Stimulated activated CD4-positive, alpha-beta T cell treated with anti-CD3 and anti-CD28 coated beads, TNF-alpha, amount 100 ng/mL, for 1 hour (primary cell): Measurements from ENCODE around the gene ST3GAL3.

Experiments
- DNase-seq, 3 donors: peaks; one replicate each; pipeline ENCODE4 v3.0.0-alpha.2; 2020; ENCODE audit warnings: low read depth in 3 of 3, low spot score in 1 of 3

ST3GAL3 gene

DNA sequence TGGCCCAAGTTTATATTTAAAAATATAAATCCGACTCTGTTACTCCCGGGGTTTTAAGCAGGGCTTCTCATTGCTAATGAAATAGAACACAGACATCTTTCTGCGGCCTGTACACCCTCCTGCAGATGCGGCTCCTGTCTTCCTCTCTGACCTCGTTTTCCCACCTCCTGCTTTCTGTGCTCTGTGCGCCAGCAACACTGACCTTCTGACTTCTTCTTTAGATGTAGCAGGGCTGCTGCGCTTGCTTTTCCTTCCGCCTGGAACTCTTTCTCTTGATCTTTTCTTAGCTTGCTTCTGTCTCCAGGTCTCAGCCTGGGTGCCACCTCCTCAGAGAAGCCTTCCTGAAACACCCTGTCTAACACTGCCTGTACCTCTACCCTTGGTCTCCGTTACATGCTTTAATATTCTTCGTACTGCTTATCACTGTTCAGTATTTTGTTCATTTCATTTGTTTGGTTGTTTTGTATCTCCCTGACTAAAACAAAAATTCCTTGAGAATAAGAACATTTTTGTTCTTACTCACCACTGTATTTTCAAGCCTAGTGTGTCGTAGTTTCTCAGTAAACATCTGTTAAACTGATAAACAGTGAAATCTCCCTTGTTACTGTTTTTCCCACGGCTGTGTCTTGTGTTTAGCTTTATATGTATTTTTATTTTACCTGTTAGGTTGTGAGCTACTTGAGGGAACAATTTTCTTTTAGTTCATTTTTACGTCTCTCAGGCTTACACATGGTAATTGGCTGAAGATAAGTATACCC is 79.0 kb downstream of the ST3GAL3 start:
- no peak for DNase-seq

DNA sequence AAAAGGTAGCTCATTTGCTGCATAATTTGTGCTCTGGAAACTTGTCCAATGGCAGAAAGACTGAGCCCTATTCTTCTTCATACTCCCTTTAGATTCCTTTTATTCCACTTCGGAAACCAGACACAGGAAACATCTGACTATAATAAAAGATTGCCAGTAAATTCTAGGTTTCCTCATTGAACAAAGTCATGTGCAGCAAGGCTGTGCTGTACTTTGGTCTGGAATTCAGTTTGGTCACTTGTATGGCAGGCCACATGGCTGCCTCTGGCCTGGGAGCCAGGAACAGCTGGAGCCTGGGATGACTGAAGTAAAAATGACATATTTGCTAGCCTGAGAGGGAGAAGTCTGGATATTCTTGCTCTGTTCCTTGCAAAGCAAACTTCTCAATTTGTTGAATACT is 79.6 kb downstream of the ST3GAL3 start:
- DNase-seq: no peak

DNA sequence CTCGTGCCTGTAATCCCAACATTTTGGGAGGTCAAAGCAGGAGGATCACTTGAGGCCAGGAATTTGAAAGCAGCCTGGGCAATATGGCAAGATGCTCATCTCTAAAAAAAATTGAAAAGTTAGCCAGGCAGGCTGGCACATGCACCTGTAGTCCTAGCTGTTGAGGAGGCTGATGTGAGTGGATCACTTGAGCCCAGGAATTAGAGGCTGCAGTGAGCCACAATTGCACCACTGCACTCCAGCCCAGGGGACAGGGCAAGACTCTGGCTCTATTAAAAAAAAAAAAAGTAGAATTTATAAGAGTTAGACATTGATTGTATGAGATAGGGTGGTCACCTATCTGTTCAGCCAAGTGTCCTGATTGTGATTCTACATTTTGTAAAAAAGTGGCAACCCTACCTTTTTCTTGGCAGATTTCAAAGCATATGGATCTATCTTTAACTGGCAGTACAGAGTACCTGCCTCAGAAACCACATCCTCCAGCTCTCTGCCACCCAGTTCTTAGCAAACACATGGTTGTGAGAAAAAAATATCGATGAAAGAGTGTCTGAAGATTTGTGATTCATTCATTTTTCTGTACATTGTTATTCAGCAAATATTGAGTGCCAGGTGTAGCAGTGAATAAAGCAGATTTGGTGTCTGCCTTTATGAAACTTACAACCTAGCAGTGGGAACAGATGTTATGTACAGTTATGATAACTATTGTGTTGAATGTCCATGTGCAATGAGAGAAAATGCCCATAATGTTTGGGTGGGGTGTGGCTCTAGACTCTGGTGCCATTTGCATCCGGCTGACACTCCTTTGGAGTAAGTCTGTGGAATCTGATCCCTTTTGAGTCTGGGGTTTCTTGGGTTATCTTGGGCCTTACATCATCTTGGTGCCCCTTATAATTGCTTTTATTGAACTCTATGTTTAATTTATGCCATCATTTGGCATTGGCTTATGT is 82.5 kb downstream of the ST3GAL3 start:
- DNase-seq: no peak

DNA sequence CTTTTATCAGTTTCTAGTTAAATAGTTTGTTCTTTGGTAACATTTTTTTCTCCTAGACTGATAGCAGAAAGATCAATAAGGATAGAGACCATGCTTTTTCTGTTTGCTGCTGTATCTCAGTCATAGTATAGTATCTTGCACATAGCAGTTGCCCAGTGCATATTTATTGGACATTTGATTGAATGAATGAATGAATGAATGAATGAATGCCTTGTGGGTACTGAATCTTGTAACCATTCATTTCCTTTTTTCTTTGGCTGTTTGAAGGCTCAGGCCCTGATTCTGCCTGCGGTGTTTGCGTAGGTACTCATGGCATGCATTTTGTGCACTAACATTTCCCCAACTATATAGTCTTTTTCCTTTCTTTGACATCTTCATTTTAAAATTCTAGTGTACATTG is 83.9 kb downstream of the ST3GAL3 start:
- DNase-seq: no peak

DNA sequence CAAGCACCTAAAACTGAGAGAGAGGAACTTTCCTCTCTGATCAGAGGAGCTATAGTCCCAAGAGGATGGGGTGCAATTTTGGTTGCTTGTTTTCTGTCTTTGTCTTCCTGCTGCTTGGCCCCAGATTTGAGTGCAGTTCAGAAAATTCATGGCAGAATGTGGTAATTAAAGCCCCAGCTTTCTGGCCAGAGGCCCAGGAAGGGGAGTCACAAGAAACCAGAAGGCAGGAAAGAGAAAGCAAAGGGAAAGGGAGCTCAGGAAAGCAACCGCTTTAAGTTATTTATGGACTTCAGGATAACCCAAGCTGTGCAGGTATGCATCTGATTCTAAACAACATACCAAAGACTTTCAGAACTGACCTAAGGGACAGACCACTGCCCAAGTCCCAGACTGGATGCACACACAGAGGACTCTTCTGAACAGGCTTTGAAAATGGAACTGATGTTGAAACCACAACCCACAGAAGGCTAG is 88.8 kb downstream of the ST3GAL3 start:
- DNase-seq: no peak

DNA sequence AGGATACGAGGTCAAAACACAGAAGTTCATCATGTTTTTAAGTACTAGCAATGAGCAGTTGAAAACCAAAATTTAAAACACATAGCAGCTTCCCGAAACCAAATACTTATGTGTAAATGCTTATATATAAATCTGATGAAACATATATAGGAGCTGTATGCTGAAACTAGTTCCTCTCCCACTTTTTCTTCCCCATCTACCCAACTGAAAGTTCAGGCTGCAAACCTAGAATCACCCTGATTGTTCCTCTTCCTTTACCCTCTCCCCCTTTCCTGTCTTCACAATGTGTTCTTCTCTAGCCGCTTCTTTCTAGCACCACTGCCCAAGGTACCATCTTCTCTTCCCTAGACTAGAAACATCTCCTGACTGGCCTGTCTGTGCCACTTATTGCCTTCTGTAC is 90.6 kb downstream of the ST3GAL3 start:
- no peak for DNase-seq

DNA sequence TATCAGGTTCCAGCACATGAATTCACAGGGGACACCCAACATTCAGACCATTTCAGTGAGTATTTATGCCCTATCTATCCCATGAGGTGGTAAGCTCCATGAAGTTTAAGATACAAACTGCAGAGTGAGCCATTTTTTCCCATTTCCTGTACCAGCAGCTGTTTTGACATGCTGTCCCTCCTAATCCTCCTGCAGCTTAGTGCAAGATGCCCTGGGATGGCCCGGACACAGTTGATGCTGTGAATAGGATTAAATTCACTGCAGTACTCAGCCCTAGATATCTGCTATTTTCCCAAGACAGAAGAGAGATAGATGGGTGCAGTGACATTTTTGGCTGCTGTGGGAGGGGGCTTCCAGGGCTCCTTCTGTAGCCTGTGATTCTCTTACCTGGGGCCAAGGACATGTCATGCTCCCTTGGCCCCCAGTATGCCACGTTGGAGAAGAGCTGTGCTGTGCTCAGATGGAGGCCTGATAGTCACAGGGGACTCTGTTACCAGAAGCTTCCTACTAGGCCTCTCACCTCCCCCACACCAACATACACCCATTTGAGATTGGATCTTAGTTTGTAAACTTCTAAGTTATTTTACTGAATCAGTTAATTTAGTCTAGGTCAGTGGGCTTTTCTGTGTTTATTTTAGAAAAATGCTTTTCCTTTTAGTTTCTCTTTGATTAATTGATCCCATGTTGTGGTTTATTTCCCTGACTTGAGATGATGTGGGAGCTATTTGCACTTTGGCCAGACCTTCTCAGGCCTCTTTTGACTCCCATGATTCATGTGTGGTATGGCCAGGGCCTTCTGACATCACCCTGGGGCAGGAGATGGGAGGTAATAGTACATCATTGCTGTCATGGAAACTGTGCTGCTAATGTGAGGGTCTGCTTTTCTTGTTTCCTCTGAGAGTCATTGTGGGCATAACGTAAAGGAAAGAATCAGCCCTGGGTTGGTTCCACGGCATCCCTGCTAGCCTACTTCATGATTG is 92.6 kb downstream of the ST3GAL3 start:
- DNase-seq: no peak

DNA sequence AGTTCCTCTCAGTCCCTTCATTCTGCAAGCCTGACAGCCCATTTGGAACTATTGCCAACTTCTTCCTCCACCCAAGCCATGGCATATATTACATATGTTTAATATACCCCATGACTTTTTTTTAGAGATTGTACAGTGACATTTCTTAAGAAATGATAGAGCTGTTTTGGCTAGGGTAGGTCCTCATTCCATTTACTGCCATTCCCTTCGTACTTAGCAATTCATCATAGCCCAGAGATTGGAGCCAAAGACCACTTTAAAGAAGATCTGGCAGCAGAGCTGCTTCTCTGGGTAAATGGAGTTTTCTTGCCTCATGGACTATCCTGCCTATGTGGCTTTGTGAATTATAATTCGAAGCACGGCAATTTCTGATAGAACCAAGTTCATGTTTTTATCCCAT is 93.4 kb downstream of the ST3GAL3 start:
- DNase-seq: no peak

DNA sequence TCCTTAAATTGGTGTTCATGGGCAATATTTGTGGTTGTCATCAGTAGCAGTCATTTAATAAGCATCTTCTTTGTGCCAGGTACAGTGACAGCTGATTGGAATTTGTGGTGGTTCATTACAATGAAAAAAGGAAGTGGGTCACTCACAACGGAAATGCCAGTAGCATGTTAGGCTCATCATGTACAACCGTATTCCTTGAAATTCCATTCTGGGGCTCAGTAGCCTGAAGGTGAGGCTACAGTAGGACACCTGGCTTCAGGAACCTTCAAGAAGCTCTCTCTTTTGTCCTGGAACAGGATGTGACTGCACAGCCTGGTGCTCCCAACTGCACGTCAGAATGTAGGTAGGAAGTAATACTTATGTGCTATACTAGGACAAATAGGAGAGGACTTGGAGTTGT is 93.9 kb downstream of the ST3GAL3 start:
- no peak for DNase-seq

DNA sequence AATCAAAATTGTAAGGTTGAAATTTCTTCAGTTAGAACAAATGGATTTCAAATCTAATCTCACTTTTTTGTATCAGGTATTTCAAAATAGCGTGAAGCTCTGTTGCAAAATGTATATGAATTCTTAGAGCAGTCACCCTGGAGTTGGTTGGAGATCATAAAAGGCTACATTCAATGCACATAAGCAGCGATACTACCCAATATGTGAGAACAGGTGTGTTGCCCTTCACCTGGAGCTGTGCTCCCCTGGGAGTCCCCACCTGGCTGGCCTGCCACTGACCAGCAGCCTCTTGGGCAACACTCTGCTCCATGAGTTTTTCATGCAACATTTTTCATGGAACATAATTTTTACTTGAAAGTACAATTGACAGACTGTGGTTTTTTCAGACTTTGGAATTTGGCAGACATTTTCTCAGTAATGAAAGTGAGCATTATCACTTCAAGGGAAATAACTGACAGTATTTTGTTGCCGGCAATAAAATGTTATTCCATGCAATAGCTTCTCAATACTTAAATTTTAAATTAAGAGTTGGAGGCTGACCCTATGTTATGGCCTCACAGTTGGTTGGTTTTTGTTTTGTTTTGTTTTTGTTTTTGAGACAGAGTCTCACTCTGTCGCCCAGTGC is 95.1 kb downstream of the ST3GAL3 start:
- no peak for DNase-seq

DNA sequence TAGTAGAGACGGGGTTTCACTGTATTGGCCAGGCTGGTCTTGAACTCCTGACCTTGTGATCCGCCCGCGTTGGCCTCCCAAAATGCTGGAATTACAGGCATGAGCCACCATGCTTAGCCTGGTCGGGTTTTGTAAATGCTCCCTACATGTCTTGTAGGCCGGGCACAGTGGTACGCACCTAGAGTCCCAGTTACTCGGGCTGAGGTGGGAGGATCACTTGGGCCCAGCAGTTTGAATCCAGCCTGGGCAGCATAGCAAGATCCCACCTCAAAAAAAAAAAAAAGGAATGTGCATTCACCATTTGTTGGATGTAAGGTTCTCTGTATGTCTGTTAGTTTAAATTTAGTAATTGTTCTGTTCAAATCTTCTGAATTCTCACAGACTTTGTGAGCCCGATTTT is 95.8 kb downstream of the ST3GAL3 start:
- no peak for DNase-seq

DNA sequence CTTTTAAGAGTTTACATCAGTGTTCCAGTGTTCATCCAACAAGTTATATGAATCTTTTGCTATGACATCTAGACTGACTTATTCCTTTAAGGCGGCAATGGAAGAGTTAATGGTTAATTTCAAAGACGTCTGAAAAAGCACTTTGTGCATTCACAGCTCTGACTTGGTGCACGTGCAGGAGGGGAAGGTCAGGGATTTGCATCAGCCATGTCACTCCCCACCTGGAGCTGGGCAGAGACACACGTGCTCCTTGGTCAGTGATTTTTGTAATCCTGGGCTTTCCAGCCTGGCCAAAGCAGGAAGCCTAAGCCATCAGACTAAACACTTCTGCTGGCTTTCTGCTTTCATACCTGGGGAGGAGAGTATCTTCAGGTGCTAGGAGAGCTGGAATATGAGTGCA is 96.3 kb downstream of the ST3GAL3 start:
- no peak for DNase-seq

DNA sequence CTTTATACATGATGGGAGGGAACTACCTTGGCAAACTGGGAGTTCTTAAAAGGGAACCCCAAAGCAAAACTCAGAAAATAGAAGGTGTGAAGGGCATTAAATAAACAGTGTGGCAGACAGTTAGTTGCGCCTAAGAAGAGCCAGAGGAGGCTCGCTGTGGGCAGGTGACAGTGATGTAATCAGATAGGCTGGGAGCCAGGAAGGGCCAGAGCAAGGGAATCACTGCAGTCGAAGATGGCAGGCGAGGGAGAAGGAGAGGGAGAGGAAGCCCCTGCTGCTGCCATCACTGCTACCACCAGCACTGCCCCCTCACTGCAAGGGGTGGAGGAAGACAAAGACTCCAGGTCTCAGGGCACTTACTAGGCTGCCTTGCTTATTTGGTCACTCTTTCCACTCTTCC is 97.2 kb downstream of the ST3GAL3 start:
- DNase-seq: no peak

DNA sequence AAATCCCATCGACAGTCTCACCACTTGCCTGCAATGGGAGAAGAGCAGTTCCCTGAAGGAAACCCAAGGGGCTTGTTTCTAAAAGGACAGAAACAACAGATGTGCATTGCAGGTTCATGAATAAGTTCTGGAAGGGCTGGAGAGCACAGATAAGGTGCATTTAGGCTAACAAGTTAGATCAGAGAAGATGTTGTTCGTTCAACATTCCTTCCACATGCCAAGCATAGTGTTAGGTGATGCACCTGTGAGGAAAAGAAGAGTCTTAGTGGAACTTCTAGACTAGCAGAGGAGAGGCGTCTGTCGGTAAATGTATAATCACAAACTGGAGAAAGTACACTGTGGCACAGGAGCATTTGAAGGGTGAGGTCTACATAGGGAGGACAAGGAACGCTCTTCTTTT is 98.0 kb downstream of the ST3GAL3 start:
- DNase-seq: no peak

DNA sequence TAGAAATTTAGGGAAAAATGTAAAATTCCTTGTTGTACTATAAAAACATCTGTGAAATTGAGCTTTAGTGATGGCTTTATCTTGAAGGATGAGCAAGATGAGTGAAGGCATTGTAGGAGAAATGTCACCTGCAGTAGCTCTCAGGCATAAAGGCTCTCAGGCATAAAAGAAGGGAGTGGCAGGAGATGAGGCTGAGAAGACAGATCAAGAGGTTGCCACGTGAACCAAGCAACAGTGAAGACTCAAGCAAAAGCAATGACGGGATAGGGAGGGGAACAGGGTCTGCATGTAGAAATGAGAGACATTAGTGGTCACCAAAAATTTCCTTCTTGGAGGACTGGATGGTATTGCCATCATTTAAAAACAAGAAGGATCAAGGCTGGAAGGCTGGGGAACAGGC is 98.8 kb downstream of the ST3GAL3 start:
- no peak for DNase-seq

DNA sequence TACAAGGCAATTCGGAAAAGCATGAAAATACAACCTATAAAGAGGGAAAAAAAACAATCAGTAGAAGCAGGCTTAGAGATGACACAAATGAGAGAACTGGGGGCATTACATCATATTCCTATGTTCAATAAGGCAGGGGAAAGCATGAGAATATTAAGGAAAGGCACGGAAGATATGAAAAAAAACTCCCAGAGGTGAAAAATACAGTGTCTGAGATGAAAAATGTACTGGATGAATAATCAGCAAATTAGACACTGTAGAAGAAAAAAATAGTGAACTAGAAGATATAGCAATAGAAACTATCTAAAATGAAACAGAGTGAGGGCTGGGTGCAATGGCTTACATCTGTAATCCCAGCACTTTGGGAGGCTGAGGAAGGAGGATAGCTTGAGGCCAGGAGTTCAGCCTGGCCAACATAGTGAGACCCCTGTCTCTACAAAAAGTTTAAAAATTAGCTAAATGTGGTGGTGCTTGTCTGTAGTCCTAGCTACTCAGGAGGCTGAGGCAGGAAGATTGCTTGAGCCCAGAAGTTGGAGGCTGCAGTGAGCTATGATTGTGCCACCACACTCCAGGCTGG is 101.8 kb downstream of the ST3GAL3 start:
- no peak for DNase-seq

DNA sequence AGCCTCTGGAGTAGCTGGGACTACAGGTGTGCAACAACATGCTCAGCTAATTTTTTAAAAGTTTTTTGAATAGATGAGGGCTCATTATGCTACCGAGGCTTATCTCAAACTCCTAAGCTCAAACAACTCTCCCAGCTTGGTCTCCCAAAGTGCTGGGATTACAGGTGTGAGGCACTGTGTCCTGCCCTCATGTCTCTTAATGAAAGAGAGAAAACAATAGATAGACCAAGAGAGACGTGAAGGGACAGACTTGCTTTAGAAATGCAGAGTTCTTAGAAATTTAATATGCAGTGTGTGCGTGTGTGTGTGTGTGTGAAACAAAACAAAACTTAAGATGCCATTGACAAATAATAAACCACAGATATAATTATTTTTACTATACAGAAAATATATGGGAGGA is 105.2 kb downstream of the ST3GAL3 start:
- no peak for DNase-seq

DNA sequence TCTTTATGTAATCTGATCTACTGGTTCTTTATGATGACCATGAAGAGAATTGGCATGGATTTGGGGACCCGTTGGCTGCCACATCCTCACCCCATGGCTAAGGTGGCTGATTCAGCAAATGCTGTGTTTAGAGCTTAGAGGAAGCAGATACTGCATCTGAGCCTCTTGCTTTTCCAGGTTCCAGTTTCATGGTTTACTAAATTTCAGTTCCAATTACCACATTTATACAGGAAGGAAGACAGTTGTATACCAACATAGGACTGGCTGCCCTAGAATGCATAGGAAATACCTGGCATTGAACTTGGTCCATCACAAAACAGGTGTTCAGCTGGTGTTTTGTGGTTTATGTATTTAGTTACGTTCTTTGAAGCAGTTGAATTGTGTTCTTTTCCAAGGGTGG is 107.1 kb downstream of the ST3GAL3 start:
- no peak for DNase-seq

DNA sequence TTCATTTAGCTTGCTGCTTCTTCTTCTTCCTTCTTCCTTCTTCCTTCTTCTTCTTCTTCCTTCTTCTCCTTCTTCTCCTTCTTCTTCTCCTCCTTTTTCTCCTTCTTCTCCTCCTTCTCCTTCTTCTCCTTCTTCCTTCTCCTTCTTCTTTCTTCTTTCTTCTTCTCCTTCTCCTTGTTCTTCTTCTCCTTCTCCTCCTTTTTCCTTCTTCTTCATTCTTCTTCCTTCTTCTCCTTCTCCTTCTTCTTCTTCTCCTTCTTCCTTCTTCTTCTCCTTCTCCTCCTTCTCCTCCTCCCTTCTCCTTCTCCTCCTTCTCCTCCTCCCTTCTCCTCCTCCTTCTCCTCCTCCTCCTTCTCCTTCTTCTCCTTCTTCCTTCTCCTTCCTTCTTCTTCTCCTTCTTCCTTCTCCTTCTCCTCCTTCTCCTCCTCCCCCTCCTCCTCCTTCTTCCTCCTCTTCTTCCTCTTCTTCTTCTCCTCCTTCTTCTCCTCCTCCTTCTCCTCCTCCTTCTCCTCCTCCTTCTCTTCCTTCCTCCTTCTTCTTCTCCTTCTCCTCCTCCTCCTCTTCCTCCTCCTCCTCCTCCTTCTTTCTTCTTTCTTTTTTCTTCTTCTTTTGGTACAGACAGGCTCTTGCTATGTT is 110.1 kb downstream of the ST3GAL3 start:
- no peak for DNase-seq

DNA sequence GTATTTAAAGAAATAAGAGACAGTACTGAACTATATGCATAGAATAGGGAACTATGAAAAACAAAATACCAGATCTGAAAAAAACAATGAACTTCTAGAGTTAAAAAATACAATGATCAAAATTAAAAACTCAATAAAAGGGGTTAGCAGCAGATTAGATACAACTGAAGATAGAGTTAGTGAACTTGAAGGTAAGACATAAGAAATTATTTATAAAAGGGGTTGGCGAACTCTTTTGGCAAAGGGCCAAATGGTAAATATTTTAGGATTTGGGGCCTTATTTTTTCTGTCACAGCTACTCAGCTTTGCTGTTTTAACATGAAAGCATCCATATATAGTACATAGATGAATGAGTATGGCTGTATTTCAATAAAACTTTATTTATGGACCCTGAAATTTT is 111.4 kb downstream of the ST3GAL3 start:
- no peak for DNase-seq
